HepG2 (cell line): ENCODE data around the gene DYNLL2. TPM values are rescaled to one million over a fixed set of nuclear protein-coding genes. Genes with fewer than 3 reads are reported as not detected.
A peak's percentile ranks its signal among the peaks of the same experiment; 100 is the strongest.

Experiments
- ATF3 ChIP-seq: sonication (generic); formaldehyde crosslinking; IDR thresholded peaks from 2 replicates; pipeline ENCODE4 v1.4.0; 2020; ENCODE audit warnings: missing genetic modification reagents
- CCDC6 ChIP-seq: sonication (generic); formaldehyde crosslinking; IDR thresholded peaks from 2 replicates; pipeline ENCODE4 v1.8.1; 2022; ENCODE audit warnings: mild to moderate bottlenecking, missing genetic modification reagents, moderate library complexity
- E2F1 ChIP-seq: sonication (generic); formaldehyde crosslinking; IDR thresholded peaks from 2 replicates; pipeline ENCODE4 v1.5.0; 2020; ENCODE audit warnings: missing genetic modification reagents
- GTF2F1 ChIP-seq: fragments of 150-350 bp; IDR thresholded peaks from 2 replicates; pipeline ENCODE4 v1.6.1; 2014; ENCODE audit warnings: low read length
- HNRNPUL1 ChIP-seq: fragments of 200-400 bp; formaldehyde crosslinking; IDR thresholded peaks from 2 replicates; pipeline ENCODE4 v1.6.1; 2017; ENCODE audit warnings: low read depth, mild to moderate bottlenecking, low read length, moderate library complexity
- MED13 ChIP-seq: sonication (generic); formaldehyde crosslinking; IDR thresholded peaks from 2 replicates; pipeline ENCODE4 v1.5.0; 2020; ENCODE audit warnings: missing genetic modification reagents
- NFYB ChIP-seq: sonication (generic); formaldehyde crosslinking; IDR thresholded peaks from 2 replicates; pipeline ENCODE4 v1.4.0; 2020; ENCODE audit warnings: missing genetic modification reagents
- NR2F6 ChIP-seq, 2 experiments: IDR thresholded peaks; 2 replicates each; pipeline ENCODE4 v1.6.1; 2016; ENCODE audit warnings: antibody characterized with exemption in 1 of 2, mild to moderate bottlenecking in 1 of 2
- RARG ChIP-seq: sonication (generic); formaldehyde crosslinking; IDR thresholded peaks from 2 replicates; pipeline ENCODE4 v1.4.0; 2020; ENCODE audit warnings: low read depth, mild to moderate bottlenecking, missing genetic modification reagents
- TEAD2 ChIP-seq: sonication (generic); formaldehyde crosslinking; IDR thresholded peaks from 2 replicates; pipeline ENCODE4 v1.9.0; 2021; ENCODE audit warnings: missing genetic modification reagents
- ZFAT ChIP-seq: sonication (generic); formaldehyde crosslinking; conservative IDR thresholded peaks from 2 replicates; pipeline ENCODE4 v1.8.1; 2023; ENCODE audit warnings: missing genetic modification reagents, inconsistent platforms
- ZNF143 ChIP-seq: sonication (generic); formaldehyde crosslinking; IDR thresholded peaks from 2 replicates; pipeline ENCODE4 v1.4.0; 2020; ENCODE audit warnings: missing genetic modification reagents
- ZNF205 ChIP-seq: IDR thresholded peaks from 2 replicates; pipeline ENCODE4 v1.6.1; 2018; ENCODE audit warnings: missing biosample characterization, missing genetic modification reagents
- ZNF33A ChIP-seq: sonication (generic); formaldehyde crosslinking; IDR thresholded peaks from 2 replicates; pipeline ENCODE4 v1.5.1; 2020; ENCODE audit warnings: missing genetic modification reagents, mild to moderate bottlenecking, moderate library complexity, borderline replicate concordance
- ZNF598 ChIP-seq: sonication (generic); formaldehyde crosslinking; IDR thresholded peaks from 2 replicates; pipeline ENCODE4 v1.5.1; 2020; ENCODE audit warnings: mild to moderate bottlenecking, missing genetic modification reagents, borderline replicate concordance
- ZNF672 ChIP-seq: sonication (generic); formaldehyde crosslinking; IDR thresholded peaks from 2 replicates; pipeline ENCODE4 v1.8.1; 2022; ENCODE audit warnings: missing genetic modification reagents
- ZNF891 ChIP-seq: sonication (generic); formaldehyde crosslinking; IDR thresholded peaks from 2 replicates; pipeline ENCODE4 v1.5.0; 2020; ENCODE audit warnings: mild to moderate bottlenecking, missing genetic modification reagents
- polyA plus RNA-seq, 8 experiments: library from polyadenylated mRNA; depleted of rRNA in 3 of 8; stranded (reverse) in 7 of 8; unstranded in 1 of 8; fragments of >200 nt; fragmentation: Illumina TruSeq in 4 of 8; extraction: Trizol in 4 of 8; gene quantifications; 2 replicates each; pipeline versions ENCODE4 v1.2.1 to v1.2.3, GENCODE V29; 2011 to 2016; ENCODE audit warnings: low read depth in 4 of 8, missing spikeins in 1 of 8, mixed read lengths in 1 of 8; ENCODE audit not compliant: insufficient read depth in 1 of 8
- total RNA-seq, 5 experiments: library from RNA; depleted of rRNA; stranded (reverse); fragments of >200 nt; fragmentation: Illumina TruSeq; extraction: Trizol; gene quantifications; 2 replicates each; pipeline ENCODE4 v1.2.3, GENCODE V29; 2016; ENCODE audit warnings: low read depth in 1 of 5
- TF ChIP-seq, protein P1 (sequence below): sonication (generic); formaldehyde crosslinking; IDR thresholded peaks from 2 replicates; pipeline ENCODE4 v1.8.1; 2022; ENCODE audit warnings: low read depth, mild to moderate bottlenecking, missing genetic modification reagents
- TF ChIP-seq, protein P2 (sequence below): sonication (generic); formaldehyde crosslinking; IDR thresholded peaks from 2 replicates; pipeline ENCODE4 v1.8.1; 2023; ENCODE audit warnings: mild to moderate bottlenecking, missing genetic modification reagents, borderline replicate concordance
- TF ChIP-seq, protein P3 (sequence below): sonication (generic); formaldehyde crosslinking; IDR thresholded peaks from 2 replicates; pipeline ENCODE4 v1.4.0; 2020; ENCODE audit warnings: missing genetic modification reagents

Gene DYNLL2
- total and polyA plus RNA-seq, 2 of the 13 experiments (the other 11 are each of a cell fraction or from before 2014, with no cell fraction given) = 9.5 to 29.0 TPM

DNA sequence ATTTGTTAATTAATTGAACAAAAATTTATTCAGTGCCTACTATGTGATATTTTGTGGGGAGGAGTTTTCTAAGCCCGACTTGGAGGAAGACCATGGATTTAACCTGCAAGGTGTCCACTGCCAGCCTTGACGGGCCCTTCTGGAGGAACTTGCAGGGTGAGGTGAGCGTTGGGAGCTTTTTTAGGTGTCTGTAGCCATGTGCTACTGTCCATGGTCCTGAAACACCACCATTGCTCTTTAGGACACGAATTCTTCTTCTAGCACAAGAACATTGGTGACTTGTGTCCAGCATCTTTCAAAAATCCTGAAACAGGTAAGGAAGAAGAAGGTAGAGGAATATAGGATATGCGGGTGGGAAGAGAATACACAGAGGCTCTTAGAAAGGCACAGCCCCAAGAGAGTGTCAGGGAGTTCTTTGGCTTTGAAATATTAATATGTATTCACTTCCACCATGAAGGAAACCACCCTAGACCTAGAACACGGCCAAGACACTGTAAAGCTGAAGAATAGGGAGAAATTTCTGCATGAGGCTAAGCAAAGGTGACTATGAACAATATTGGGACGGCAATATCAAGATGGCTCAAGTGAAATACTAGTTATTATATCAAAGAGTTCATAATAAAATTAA lies 37.1 kb downstream of the DYNLL2 start (continued):
- TF ChIP-seq ZNF33A (CRISPR knock-in tag) (no peak), CCDC6 (0 out of 2 replicates have a peak, but pooled peaks have one; percentile 69), GTF2F1 (no peak), RARG (CRISPR knock-in tag) (no peak), ATF3 (CRISPR knock-in tag) (0 out of 2 replicates have a peak, but pooled peaks have one; percentile 35), ZNF891 (CRISPR knock-in tag) (0 out of 2 replicates have a peak, but pooled peaks have one; percentile 22), E2F1 (CRISPR knock-in tag) (no peak), NFYB (CRISPR knock-in tag) (peak; percentile 38; the same call in 1 of the 2 replicates), HNRNPUL1 (no peak), ZNF598 (CRISPR knock-in tag) (no peak), TEAD2 (CRISPR knock-in tag) (no peak), ZNF143 (CRISPR knock-in tag) (no peak), NR2F6 (IDR thresholded peaks at IDR 0.05) (no peak), NR2F6 (CRISPR knock-in tag; IDR thresholded peaks at IDR 0.05) (peak; percentile 47; the same call in 1 of the 2 replicates), ZFAT (CRISPR knock-in tag) (no peak), ZNF672 (CRISPR knock-in tag) (no peak), MED13 (CRISPR knock-in tag) (no peak), ZNF205 (CRISPR knock-in tag) (0 out of 2 replicates have a peak, but pooled peaks have one; percentile 43)
- TF ChIP-seq, protein P1, sequence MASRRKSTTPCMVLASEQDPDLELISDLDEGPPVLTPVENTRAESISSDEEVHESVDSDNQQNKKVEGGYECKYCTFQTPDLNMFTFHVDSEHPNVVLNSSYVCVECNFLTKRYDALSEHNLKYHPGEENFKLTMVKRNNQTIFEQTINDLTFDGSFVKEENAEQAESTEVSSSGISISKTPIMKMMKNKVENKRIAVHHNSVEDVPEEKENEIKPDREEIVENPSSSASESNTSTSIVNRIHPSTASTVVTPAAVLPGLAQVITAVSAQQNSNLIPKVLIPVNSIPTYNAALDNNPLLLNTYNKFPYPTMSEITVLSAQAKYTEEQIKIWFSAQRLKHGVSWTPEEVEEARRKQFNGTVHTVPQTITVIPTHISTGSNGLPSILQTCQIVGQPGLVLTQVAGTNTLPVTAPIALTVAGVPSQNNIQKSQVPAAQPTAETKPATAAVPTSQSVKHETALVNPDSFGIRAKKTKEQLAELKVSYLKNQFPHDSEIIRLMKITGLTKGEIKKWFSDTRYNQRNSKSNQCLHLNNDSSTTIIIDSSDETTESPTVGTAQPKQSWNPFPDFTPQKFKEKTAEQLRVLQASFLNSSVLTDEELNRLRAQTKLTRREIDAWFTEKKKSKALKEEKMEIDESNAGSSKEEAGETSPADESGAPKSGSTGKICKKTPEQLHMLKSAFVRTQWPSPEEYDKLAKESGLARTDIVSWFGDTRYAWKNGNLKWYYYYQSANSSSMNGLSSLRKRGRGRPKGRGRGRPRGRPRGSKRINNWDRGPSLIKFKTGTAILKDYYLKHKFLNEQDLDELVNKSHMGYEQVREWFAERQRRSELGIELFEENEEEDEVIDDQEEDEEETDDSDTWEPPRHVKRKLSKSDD (CRISPR knock-in tag) = no peak
- TF ChIP-seq, protein P2, sequence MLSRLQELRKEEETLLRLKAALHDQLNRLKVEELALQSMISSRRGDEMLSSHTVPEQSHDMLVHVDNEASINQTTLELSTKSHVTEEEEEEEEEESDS (CRISPR knock-in tag) = no peak
- TF ChIP-seq, protein P3, sequence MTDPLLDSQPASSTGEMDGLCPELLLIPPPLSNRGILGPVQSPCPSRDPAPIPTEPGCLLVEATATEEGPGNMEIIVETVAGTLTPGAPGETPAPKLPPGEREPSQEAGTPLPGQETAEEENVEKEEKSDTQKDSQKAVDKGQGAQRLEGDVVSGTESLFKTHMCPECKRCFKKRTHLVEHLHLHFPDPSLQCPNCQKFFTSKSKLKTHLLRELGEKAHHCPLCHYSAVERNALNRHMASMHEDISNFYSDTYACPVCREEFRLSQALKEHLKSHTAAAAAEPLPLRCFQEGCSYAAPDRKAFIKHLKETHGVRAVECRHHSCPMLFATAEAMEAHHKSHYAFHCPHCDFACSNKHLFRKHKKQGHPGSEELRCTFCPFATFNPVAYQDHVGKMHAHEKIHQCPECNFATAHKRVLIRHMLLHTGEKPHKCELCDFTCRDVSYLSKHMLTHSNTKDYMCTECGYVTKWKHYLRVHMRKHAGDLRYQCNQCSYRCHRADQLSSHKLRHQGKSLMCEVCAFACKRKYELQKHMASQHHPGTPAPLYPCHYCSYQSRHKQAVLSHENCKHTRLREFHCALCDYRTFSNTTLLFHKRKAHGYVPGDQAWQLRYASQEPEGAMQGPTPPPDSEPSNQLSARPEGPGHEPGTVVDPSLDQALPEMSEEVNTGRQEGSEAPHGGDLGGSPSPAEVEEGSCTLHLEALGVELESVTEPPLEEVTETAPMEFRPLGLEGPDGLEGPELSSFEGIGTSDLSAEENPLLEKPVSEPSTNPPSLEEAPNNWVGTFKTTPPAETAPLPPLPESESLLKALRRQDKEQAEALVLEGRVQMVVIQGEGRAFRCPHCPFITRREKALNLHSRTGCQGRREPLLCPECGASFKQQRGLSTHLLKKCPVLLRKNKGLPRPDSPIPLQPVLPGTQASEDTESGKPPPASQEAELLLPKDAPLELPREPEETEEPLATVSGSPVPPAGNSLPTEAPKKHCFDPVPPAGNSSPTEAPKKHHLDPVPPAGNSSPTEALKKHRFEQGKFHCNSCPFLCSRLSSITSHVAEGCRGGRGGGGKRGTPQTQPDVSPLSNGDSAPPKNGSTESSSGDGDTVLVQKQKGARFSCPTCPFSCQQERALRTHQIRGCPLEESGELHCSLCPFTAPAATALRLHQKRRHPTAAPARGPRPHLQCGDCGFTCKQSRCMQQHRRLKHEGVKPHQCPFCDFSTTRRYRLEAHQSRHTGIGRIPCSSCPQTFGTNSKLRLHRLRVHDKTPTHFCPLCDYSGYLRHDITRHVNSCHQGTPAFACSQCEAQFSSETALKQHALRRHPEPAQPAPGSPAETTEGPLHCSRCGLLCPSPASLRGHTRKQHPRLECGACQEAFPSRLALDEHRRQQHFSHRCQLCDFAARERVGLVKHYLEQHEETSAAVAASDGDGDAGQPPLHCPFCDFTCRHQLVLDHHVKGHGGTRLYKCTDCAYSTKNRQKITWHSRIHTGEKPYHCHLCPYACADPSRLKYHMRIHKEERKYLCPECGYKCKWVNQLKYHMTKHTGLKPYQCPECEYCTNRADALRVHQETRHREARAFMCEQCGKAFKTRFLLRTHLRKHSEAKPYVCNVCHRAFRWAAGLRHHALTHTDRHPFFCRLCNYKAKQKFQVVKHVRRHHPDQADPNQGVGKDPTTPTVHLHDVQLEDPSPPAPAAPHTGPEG = 0 out of 2 replicates have a peak, but pooled peaks have one; percentile 58
